Liver (tissue), 9 donors: ENCODE measurements around the gene FAM228B. TPM values are rescaled to one million over a fixed set of nuclear protein-coding genes. Genes with fewer than 3 reads are reported as not detected.

Source experiments
- DNase-seq: peaks from one replicate; pipeline ENCODE4 v3.0.0-alpha.2; 2017; ENCODE audit warnings: low spot score
- H3K27ac ChIP-seq, 2 donors: one replicate each; pipeline ENCODE4 v1.7.0; 2013; ENCODE audit warnings: inconsistent platforms in 2 of 2, low read length in 2 of 2, control low read depth in 1 of 2, low read depth in 1 of 2, mild to moderate bottlenecking in 1 of 2
- H3K27me3 ChIP-seq, 4 donors: one replicate each; pipeline versions ENCODE4 v1.6.1 to v1.7.0; 2013; ENCODE audit warnings: low read length in 3 of 4, inconsistent platforms in 1 of 4, mild to moderate bottlenecking in 1 of 4, moderate library complexity in 1 of 4; ENCODE audit not compliant: control insufficient read depth in 4 of 4, insufficient read depth in 4 of 4
- H3K36me3 ChIP-seq, 4 donors: one replicate each; pipeline versions ENCODE4 v1.6.1 to v1.7.0; 2013; ENCODE audit warnings: low read length in 3 of 4, mild to moderate bottlenecking in 3 of 4, low read depth in 1 of 4, moderate library complexity in 1 of 4; ENCODE audit not compliant: control insufficient read depth in 4 of 4, insufficient read depth in 3 of 4
- H3K4me1 ChIP-seq, 4 donors: one replicate each; pipeline versions ENCODE4 v1.6.1 to v1.7.0; 2013; ENCODE audit warnings: low read length in 3 of 4, mild to moderate bottlenecking in 3 of 4, moderate library complexity in 1 of 4; ENCODE audit not compliant: control insufficient read depth in 4 of 4, insufficient read depth in 4 of 4
- H3K4me3 ChIP-seq, 3 donors: one replicate each; pipeline versions ENCODE4 v1.6.1 to v1.7.0; 2013; ENCODE audit warnings: low read length in 3 of 3, control low read depth in 1 of 3, low read depth in 1 of 3, mild to moderate bottlenecking in 1 of 3
- H3K9ac ChIP-seq, 2 donors: one replicate each; pipeline ENCODE4 v1.7.0; 2013; ENCODE audit warnings: low read length in 2 of 2, mild to moderate bottlenecking in 2 of 2, moderate library complexity in 2 of 2, control low read depth in 1 of 2, low read depth in 1 of 2
- H3K9me3 ChIP-seq, 4 donors: one replicate each; pipeline versions ENCODE4 v1.6.1 to v1.7.0; 2013; ENCODE audit warnings: low read length in 3 of 4; ENCODE audit not compliant: control insufficient read depth in 4 of 4
- ATF3 ChIP-seq: IDR thresholded peaks from 2 replicates; pipeline ENCODE4 v1.6.1; 2016; ENCODE audit warnings: antibody characterized with exemption
- CTCF ChIP-seq: fragments of 150-350 bp; IDR thresholded peaks from 2 replicates; pipeline ENCODE4 v1.5.1; 2017; ENCODE audit warnings: improper control_type of control experiment, low read depth, low read length; ENCODE audit not compliant: missing input control
- EGR1 ChIP-seq, 2 donors: IDR thresholded peaks; 2 replicates each; pipeline ENCODE4 v1.6.1; 2016 to 2018; ENCODE audit warnings: antibody characterized with exemption in 2 of 2, low read depth in 2 of 2
- FOXA1 ChIP-seq: IDR thresholded peaks from 2 replicates; pipeline ENCODE4 v1.6.1; 2016; ENCODE audit warnings: antibody characterized with exemption
- FOXA2 ChIP-seq: IDR thresholded peaks from 2 replicates; pipeline ENCODE4 v1.6.1; 2016; ENCODE audit warnings: antibody characterized with exemption
- GABPA ChIP-seq, 2 donors: IDR thresholded peaks in 1 of 2; conservative IDR thresholded peaks in 1 of 2; 2 replicates each; pipeline ENCODE4 v1.6.1; 2016; ENCODE audit warnings: antibody characterized with exemption in 2 of 2, mild to moderate bottlenecking in 1 of 2, moderate library complexity in 1 of 2
- HNF4A ChIP-seq, 2 donors: conservative IDR thresholded peaks; 2 replicates each; pipeline ENCODE4 v1.6.1; 2016; ENCODE audit warnings: antibody characterized with exemption in 2 of 2, mild to moderate bottlenecking in 2 of 2
- HNF4G ChIP-seq: IDR thresholded peaks from 2 replicates; pipeline ENCODE4 v1.6.1; 2016; ENCODE audit warnings: antibody characterized with exemption
- JUND ChIP-seq, 2 donors: IDR thresholded peaks; 2 replicates each; pipeline ENCODE4 v1.6.1; 2016; ENCODE audit warnings: antibody characterized with exemption in 2 of 2
- MAX ChIP-seq: IDR thresholded peaks from 2 replicates; pipeline ENCODE4 v1.6.1; 2016; ENCODE audit warnings: antibody characterized with exemption
- NR2F2 ChIP-seq: IDR thresholded peaks from 2 replicates; pipeline ENCODE4 v1.6.1; 2016; ENCODE audit warnings: antibody characterized with exemption
- RAD21 ChIP-seq, 2 donors: IDR thresholded peaks; 2 replicates each; pipeline ENCODE4 v1.6.1; 2016; ENCODE audit warnings: antibody characterized with exemption in 2 of 2, mild to moderate bottlenecking in 2 of 2
- REST ChIP-seq: IDR thresholded peaks from 2 replicates; pipeline ENCODE4 v1.6.1; 2016; ENCODE audit warnings: antibody characterized with exemption, mild to moderate bottlenecking
- RXRA ChIP-seq, 2 donors: IDR thresholded peaks; 2 replicates each; pipeline ENCODE4 v1.6.1; 2017 to 2018; ENCODE audit warnings: antibody characterized with exemption in 2 of 2, mild to moderate bottlenecking in 1 of 2
- SP1 ChIP-seq: IDR thresholded peaks from 2 replicates; pipeline ENCODE4 v1.6.1; 2018; ENCODE audit warnings: antibody characterized with exemption, mild to moderate bottlenecking
- TAF1 ChIP-seq: conservative IDR thresholded peaks from 2 replicates; pipeline ENCODE4 v1.6.1; 2016; ENCODE audit warnings: antibody characterized with exemption, mild to moderate bottlenecking
- ZBTB33 ChIP-seq: IDR thresholded peaks from 2 replicates; pipeline ENCODE4 v1.6.1; 2016; ENCODE audit warnings: antibody characterized with exemption
- WGBS: extraction: QIAGEN DNeasy Blood & Tissue Kit; methylation state at CpG from one replicate; pipeline ENCODE4 v1.1.7; 2013; 5-methylcytosine and 5-hydroxymethylcytosine counted together
- polyA plus RNA-seq, 2 donors: library from polyadenylated mRNA; stranded (reverse) in 1 of 2; unstranded in 1 of 2; fragments of 200-250 nt in 1 of 2; fragments of >200 nt in 1 of 2; fragmentation: Nextera tagmentation in 1 of 2; extraction: Ambion mirVana in 1 of 2; gene quantifications; one replicate each; pipeline versions ENCODE4 v1.2.1 to v1.2.3, GENCODE V29; 2013 to 2015
- total RNA-seq, 2 donors: library from RNA; depleted of rRNA; stranded (reverse); fragments of >200 nt; gene quantifications; one replicate each; pipeline ENCODE4 v1.2.3, GENCODE V29; 2014
- donor health status: healthy.
- donor health status: healthy.
- donor health status: healthy.
- donor health status: healthy.
- donor health status: healthy.

FAM228B gene
- total and polyA plus RNA-seq, 4 donors: 0.68 to 4.2 (median 3.8) TPM

- no peak overlapping the region for H3K4me3 ChIP-seq
- no peak for DNase-seq
- H3K4me1 ChIP-seq: no peaks in the 10 kb centered on the region
- no peaks in the 10 kb centered on the region for H3K27me3 ChIP-seq
- peaks cover 3 to 8% (median 7%) of the 10 kb centered on the region in 4 donors for H3K9me3 ChIP-seq
- no peak overlapping the region for H3K9ac ChIP-seq
- H3K27ac ChIP-seq: no peak overlapping the region
- TF ChIP-seq HNF4A (conservative IDR thresholded peaks at IDR 0.05): no peak
- no peak for TF ChIP-seq ATF3
- no peak for TF ChIP-seq SP1
- TF ChIP-seq TAF1: no peak
- TF ChIP-seq GABPA (IDR thresholded peaks at IDR 0.05 in 1 of 2, conservative IDR thresholded peaks at IDR 0.05 in 1 of 2): no peak
- no peak for TF ChIP-seq REST
- TF ChIP-seq MAX: no peak
- TF ChIP-seq RXRA (IDR thresholded peaks at IDR 0.05): no peak
- no peak for TF ChIP-seq CTCF
- TF ChIP-seq JUND (IDR thresholded peaks at IDR 0.05): no peak
- no peak for TF ChIP-seq FOXA2
- no peak for TF ChIP-seq FOXA1
- no peak for TF ChIP-seq ZBTB33
- no peak for TF ChIP-seq NR2F2
- peaks cover 0 to 4% (median 2%) of the 10 kb centered on the region in 4 donors for H3K36me3 ChIP-seq
Measured at GRCh38 chr2:24147364-24147763, 24.1 kb downstream of the FAM228B start.

- no peaks in the 10 kb centered on the region for H3K27me3 ChIP-seq
- H3K4me3 ChIP-seq: no peak overlapping the region
- 89% methylated on average over 5 of the region's 5 CpGs for WGBS
- no peak overlapping the region for H3K27ac ChIP-seq
- H3K36me3 ChIP-seq: peaks cover 0 to 3% (median 2%) of the 10 kb centered on the region in 4 donors
- H3K9ac ChIP-seq: no peak overlapping the region
- H3K4me1 ChIP-seq: no peaks in the 10 kb centered on the region
- TF ChIP-seq RAD21 (IDR thresholded peaks at IDR 0.05) (no peak), NR2F2 (no peak), HNF4G (no peak), EGR1 (IDR thresholded peaks at IDR 0.05; ENCODE audit: low read depth in 2 of 2) (no peak), TAF1 (no peak), ATF3 (no peak), MAX (no peak), REST (no peak)
- peaks cover 3 to 6% (median 4%) of the 10 kb centered on the region in 4 donors for H3K9me3 ChIP-seq
- DNase-seq: no peak
Measured at GRCh38 chr2:24152413-24153197, 29.3 kb downstream of the FAM228B start.
